HG03159 (cell line): Measurements from ENCODE around the gene CLEC4G.
A peak's percentile ranks its signal among the peaks of the same experiment; 100 is the strongest.
"Not testable (repeated sequence)": the region's sequence is repeated elsewhere in the genome, so short reads cannot be mapped to it uniquely, and the experiment has no call there.

Experiments
- ATAC-seq: cut with Tn5 transposase; IDR thresholded peaks from one replicate; pipeline ENCODE4 v1.9.1; 2021; ENCODE audit warnings: mild to moderate bottlenecking, moderate library complexity; ENCODE audit not compliant: unreplicated experiment

Gene CLEC4G

DNA sequence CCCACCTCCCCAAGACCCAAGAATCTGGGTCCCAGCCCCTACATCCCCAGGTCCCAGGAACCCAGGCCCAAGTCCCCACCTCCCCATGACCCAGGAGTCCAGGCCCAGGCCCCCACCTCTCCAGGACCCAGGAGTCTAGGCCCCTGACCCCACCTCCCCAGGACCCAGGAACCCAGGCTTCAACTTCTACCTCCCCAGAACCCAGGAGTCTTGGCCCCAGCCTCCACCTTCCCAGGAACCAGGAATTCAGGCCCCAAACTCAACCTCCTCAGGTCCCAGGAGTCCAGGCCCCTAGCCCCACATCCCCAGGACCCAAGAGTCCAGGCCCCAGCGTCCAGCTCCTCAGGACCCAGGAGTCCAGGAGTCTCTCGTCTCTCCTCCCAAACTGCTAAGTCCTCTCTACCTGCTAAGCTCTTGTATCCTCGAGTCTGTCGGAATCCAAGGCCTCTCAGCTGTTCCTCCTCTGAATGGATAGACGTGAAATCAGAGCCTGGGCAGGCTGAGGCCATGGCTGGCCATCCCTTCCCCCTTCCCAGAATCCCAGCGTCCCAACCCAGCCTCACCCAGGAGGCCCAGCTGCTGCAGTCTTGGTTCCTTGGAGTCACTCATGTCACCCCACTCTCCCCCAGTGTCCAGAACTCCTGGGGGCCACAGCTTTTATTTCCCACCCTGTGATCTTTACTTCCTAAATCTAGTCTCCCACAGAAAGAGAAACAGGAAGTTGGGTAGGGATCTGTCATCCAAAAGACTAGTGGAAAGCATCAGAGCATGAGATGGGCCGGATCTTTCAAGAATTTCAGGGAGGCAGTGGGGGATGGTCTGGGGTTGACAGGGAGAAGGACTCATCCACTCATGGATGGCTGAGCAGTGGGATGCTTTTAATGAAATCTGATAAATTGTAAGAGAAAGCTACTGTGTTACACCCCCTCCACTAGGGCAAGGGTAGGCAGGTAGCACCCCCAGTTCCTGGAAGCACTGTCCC is 15.3 kb upstream of the CLEC4G start, which contains the start of gene CD209:
TSS of gene CD209 (minus strand) at position 632 of the 982 bp plus-strand sequence. CDS start at position 609, 23 bp downstream.
- no peak for ATAC-seq

DNA sequence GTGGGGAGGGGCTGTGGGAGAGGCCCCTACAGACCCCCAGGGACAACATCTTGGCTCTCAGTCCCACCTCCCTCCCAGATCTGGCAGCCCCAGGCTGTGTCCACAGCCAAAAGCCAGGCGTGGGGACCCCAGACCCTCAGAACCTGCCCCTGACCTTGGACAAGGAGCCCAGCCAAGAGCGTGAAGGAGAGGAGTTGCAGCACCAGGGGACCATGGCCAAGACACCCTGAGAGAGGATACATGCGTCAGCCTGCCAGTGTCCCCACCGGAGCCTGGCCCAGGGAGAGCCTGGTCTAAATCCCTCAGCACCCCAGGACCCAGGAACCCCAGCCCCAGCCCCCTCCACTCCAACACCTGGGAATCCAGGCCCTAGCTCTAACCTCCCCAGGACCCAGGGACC is 14.4 kb upstream of the CLEC4G start:
- not testable (repeated sequence) for ATAC-seq

DNA sequence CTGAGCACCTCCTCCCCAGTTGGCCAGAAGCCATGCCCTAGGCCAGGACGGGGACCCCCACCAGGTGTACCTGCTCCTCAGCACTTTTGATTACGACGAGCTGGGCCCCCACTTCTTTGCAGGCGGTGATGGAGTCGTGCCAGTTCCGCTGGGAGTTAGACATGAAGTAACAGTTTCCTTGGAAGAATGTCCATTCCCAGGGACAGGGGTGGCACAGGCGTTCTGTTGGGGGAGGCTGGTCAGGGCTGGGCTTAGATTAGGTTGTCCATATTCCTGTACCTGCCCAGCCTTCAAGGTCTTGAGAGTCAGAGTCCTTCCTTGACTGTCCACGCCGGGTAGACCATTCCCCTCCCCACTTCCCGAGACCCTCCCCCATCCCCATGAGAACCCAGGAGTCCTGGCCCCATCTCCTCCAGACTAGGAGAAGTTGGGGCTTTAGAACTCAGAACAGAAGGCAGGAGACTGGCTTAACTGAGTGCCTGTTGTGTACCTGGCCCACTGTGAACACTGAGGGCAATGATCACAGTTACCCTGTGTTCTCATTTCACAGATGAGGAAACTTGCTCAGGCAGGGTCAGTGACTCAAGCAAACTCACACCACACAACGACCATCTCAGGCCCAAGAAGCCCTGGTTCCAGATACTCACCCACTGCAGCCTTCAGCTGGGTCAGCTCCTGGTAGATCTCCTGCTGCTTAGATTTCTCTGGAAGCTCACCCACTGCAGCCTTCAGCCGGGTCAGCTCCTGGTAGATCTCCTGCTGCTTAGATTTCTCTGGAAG is 13.2 kb upstream of the CLEC4G start:
- no peak for ATAC-seq

DNA sequence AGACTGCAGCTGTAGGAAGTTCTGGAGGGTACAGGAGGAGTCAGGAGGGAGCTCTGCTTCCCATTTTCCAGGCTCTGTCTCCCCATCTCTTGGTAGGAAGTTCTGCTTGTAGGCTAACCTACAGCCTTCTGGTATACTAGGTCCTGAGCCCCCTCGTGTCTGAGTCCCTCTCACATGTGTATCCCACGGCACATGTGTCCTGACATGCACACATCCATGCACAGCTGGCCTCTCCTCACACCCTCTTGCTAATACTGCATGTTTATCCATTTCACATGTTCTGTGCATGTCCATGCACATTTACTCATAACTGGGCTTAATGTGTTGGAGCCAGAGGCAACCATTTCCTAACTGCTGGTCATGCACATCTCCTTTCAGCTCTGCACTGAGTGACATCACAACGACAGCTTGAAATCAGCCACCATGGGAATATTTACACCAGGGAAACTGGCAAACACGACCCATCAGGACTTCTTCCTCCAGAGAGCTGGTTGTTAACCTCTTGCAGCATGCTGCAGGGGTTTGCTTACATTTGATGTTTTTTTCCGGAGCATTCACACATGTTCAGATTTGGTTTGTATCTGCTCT is 12.4 kb upstream of the CLEC4G start:
- ATAC-seq = no peak

DNA sequence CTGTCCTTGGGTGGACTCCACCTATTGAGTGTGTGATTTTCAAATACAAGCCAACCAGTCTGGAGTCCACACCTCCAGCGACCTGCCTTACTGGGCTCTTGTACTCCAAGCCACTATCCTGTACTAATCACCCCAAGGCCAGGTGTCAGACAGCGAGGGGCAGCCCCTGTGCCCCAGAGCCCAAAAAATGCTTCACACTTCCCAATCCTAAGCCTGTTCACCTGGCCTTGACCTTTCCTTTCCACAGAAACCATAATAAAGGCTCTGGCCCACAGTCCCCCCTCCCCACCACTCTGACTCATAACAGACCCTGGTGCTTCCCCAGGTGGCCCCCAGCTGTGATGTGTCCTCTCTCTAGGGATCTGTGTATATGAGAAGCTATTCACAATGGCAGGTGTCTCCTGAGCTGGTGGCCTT is 11.5 kb upstream of the CLEC4G start:
- ATAC-seq = peak; percentile 81

DNA sequence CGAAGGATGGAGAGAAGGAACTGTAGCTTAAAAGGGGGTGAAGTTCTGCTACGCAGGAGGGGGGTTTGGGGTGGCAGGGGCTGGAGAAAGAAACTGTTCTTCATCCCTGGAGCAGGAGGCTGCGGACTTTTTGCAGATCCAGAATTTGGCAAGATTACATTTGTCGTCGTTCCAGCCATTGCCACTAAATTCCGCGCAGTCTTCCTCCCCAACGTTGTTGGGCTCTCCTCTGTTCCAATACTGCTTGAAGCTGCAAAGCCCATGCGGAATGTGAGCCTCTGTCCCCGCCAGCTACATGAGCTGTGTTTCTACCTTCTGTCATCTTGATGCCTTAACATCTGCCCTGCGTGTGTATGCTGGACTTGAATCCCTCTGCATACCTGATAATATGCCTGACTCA is 11.1 kb upstream of the CLEC4G start:
- ATAC-seq = no peak

DNA sequence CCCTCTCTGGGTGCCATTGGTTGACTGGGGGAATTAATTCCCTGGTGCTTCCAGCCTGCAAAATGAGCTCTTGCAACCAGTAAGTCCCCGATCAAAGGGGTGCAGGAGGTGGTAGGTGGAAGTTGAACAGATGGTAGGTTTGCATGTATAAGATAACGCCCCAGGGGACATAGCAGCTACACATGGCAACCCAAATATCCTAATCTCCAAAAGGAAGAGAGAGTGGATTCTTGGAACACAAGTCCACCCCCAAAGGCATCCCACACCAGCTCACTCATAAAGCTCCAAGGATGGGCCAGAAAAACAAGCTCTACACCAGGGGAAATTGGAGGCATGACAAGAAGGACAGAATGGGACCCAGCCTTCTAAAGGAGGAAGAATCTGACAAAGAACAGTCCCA is 10.7 kb upstream of the CLEC4G start:
- no peak for ATAC-seq

DNA sequence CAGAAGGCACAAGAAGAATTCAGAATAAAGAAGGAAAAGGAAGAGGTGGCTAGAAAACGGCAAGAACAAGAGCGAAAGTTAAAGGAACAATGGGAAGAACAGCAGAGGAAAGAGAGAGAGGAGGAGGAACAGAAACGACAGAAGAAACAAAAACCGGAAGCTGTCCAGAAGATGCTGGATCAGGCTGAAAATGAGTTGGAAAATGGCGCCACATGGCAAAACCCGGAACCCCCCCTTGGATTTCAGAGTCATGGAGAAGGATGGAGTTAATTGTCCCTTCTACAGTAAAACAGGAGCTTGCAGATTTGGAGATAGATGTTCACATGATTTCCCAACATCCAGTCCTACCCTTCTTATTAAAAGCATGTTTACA is 8.8 kb upstream of the CLEC4G start:
- ATAC-seq = no peak

DNA sequence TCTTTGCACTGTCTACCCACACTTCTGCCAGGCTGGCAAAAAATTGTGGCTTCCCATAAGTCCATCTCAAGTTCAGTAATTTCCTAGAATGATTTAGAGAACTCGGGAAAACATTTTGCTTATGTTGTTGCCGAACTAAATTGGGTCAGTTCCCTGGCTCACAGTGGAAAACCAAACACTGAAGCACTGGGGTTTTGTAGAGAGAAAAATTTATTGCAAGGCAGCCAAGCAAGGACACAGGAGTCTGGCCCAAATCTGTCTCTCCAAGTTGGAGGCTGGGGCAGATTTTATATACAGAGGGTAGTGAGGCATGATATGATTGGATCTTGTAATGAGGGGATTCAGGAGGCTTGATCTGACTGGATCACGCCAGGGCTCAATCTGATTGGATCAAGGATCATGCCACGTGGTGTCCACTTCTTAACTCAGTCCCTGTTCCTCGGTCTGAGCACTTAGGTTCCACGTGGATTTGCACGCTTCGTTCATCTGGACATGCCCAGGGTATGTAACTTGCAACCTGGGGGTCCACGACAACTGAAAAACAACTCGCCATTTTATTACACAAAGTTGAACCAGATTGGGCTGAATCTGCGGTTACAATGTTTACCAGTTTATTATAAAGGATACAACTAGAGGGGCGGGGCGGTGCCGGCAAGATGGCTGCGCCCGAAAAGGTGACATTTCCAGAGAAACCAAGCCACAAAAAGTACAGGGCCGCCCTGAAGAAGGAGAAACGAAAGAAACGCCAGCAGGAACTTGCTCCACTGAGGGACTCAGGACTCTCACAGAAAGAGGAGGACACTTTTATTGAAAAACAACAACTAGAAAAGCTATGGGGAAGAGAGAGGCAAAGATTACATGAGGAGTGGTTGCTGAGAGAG is 8.1 kb upstream of the CLEC4G start:
- no peak for ATAC-seq

DNA sequence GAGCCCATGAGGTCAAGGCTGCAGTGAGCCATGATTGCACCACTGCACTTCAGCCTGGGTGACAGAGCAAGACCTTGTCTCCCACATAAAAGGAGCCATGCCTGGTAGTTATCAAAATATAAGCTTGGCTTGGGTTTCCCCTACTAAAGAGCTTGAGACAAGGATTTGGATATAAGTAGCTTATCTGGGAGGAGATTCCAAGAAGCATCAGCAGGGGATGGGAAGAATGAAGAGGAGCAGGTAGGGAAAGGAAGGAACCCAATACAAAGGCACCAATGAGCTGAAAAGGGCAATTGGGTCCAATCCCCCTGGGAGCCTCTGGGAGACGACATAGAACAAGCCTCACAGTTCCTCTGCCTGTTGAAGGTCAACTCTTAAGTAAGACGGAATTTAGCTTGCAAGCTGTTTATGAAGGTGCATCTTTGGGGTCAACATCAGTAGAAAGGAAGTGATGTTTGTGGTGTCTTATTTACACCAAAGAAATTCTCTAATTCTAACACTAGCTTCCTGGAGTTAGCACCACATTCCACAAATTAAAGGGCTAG is 7.4 kb upstream of the CLEC4G start:
- ATAC-seq = no peak

DNA sequence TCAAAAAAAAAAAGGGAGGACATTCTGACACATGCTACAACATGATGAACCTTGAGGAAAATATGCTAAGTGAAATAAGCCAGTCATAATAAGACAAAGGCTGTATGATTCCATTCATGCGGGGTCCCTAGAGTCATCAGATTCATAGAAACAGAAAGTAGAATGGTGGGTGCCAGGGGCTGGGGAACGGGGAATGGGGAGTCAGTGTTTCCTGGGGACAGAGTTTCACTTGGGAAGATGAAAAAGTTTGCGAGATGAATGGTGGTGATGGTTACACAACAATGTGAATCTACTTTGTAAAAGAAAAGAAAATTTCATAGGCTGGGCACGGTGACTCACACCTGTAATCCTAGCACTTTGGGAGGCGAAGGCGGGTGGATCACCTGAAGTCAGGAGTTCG is 6.1 kb upstream of the CLEC4G start:
- ATAC-seq = no peak

DNA sequence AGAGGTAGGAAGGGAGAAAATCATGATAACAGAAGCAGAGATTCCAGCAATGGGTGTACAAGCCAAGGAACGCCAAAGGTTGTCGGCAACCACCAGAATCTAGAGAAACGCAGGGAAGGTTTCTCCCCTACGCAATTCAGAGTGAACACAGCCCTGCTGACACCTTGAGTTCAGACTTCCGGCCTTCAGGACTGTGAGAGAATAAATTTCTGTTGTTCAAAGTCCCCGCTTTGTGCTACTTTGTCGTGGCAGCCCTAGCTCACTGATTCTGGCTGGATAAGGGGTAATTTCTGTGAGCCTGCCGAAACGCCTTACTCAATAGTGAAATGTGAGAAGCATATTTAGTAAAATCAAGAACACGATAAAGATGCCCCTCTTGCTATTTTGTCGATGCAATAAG is 5.3 kb upstream of the CLEC4G start:
- no peak for ATAC-seq

DNA sequence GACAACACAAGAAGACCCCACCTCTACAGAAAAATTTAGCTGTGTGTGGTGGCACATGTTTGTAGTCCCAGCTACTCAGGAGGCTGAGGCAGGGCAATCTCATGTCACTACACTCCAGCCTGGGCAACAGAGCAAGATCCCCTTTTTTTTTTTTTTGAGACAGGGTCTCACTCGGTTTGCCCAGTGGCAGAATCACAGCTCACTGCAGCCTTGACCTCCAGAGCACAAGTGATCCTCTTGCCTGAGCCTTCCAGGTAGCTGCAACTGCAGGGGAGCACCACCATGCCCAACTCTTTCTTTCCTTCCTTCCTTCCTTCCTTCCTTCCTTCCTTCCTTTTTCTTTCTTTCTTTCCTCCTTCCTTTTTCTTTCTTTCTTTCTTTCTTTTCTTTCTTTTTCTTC is 4.2 kb upstream of the CLEC4G start:
- no peak for ATAC-seq

DNA sequence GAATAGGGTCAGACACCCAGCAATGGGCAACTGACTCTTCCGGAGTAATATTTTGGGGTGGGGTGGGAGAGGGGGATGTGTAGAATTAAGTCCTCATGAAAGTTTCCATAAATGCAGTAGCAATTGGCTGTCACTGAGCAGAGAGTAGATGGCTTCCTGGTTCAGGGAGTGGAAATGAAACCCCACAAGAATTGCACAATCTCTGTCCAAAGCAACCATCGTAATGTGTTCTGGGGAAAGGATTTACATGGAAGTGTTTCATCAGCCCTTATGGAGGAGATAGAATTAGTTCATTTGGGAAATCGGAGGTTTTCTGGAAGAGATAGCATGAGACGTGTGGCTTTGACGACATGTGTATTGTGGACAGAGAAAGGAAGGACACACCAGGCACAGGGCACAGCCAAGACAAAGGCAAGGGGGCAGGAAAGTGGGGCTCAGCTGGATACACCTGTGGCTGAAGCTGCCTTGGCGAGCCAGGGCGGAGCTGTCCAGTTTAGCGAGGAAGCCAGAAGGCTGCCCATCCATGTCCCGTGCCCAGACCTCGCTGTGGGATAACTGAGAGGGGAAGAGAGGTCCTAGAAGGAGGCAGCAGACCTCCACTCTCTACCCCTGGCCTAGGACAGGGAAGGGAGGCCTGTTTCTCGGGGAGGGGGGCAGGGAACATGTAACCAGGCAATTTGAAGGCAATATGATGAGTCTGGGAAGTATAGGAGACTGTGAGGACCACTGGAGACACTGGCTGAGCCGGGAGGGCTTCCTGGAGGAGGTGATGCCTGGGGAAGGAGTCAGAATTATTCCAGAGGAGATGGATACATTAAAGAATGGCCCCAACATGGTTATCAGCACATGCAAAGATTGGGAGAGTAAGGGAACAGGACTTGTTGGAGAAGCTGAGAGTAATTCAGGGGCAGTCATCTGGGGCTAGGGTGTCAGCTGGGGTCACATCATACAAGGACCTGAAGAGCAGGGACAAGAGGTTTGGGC is 2.6 kb upstream of the CLEC4G start:
- ATAC-seq = no peak

DNA sequence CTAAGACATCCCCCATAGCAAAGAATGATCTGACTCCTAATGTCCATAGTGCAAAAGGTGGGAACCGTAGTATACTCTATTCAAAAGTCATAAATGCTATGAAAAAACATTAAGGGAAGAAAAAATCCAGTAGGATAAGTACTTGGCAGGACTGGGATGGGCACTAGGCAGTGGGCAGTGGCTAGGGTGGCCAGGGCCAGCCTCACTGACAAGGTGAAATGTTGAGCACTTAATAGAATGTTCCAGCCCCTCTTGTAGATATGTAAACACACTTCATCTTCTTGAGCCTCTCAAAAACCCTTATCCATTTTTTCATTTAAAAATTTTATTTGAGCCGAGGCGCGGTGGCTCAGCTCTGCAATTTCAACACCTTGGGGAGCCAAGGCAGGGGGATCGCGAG is 1.5 kb upstream of the CLEC4G start:
- ATAC-seq = no peak

DNA sequence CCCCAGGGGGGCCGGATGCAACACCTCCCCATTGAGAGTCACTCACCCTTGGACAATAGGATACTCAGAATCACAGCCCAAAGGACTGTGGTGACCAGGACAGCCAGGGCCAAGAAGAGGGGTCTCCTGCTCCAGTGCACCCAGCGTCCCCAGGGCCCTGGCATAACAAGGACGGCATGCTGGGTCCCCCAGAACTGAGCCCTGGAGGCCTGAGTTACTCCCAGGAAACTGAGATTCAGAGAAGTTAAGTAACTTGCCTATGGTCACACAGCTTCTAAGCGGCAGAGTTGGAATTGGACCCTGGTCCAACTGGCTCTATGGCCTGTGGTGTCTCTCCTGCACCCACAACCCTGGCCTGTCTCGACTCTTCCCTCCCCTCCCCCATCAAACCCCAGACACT is 295 bp downstream of the CLEC4G start:
- ATAC-seq = no peak

DNA sequence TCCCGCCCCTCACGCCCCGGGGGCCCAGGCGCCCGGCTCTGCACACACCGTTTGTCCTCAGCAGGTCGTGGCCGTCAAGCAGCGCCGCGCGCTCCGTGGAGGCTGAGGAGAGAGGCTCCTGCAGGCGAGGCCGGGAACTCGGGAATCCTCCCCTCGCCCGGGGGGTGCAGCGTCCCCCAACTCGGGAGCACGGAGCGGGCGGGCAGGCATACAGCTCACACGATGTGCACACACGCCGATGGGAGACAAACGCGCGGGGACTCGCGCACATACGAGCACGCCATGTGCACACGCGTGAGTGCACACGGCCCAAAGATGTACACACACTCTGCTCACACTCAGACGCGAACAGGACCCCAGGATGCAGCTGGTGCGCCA is 703 bp downstream of the CLEC4G start:
- ATAC-seq = no peak

DNA sequence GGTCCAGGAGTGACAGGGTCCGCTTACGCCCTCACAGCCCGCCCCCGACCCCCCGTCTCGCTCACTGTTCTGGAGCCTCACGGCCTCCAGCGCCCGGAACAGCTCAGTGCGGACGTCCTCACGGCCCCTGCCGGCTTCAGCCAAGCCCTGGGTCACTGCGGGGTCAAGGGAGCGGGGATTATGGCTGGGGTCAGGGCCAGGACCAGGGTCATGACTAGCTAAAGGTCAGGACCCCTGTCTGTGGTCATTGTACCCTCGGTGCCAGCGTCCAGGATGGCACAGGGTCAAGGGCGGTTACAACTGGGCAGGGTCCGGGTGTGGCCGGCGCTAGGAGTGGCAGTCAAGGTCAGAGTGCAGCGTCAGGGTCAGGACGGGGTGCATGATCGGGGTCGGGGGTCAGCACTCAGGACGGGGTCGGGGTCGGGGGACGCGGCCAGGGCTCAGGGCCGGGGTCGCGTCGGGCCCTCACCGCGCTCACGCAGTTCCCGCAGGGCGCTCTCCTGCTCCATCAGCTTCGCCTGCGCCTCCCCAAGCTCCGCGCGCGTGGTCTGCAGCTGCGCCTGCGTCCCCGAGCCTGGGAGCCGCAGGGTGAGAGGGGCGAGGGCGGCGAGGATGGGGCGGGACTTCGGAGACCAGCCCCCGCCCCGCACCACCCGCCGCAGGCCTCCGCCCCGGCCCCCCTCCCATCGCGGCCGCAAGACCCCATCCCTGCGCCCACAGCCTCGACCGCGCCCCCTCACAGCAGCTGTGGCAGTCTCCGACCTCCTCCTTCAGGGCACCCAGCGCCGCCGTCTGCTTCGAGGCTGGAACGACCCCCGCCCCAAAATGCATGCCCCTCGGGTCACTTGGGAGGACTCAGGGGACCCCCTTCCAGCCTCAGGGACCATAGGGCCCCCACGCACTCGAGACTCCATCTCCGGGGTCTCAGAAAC is 1.4 kb downstream of the CLEC4G start:
- ATAC-seq = no peak
